RWPE1 (cell line): ENCODE data around the gene MEX3C.

Experiments
- CTCF ChIA-PET: fragments of 350-600 bp; sonication (Branson Sonifier 250); formaldehyde crosslinking; extraction: SDS; loops from one replicate; lab custom pipeline; 2021; lab: Yijun Ruan, JAX
- POLR2A ChIA-PET: fragments of 400-600 bp; formaldehyde crosslinking; extraction: SDS; loops from one replicate; lab custom pipeline; 2020; ENCODE audit warnings: antibody characterized with exemption; ENCODE audit not compliant: low non-redundant PET; lab: Yijun Ruan, JAX
- DNase-seq: peaks from one replicate; pipeline ENCODE4 v3.0.0; 2012; ENCODE audit warnings: low spot score
- H3K27ac ChIP-seq: fragments of 450-650 bp; 2 replicates; pipeline ENCODE4 v1.5.1; 2017
- TF ChIP-seq, protein P1 (sequence below): fragments of 450-650 bp; conservative IDR thresholded peaks from 2 replicates; pipeline ENCODE4 v1.5.1; 2017; ENCODE audit warnings: low read depth, mild to moderate bottlenecking

MEX3C gene

DNA sequence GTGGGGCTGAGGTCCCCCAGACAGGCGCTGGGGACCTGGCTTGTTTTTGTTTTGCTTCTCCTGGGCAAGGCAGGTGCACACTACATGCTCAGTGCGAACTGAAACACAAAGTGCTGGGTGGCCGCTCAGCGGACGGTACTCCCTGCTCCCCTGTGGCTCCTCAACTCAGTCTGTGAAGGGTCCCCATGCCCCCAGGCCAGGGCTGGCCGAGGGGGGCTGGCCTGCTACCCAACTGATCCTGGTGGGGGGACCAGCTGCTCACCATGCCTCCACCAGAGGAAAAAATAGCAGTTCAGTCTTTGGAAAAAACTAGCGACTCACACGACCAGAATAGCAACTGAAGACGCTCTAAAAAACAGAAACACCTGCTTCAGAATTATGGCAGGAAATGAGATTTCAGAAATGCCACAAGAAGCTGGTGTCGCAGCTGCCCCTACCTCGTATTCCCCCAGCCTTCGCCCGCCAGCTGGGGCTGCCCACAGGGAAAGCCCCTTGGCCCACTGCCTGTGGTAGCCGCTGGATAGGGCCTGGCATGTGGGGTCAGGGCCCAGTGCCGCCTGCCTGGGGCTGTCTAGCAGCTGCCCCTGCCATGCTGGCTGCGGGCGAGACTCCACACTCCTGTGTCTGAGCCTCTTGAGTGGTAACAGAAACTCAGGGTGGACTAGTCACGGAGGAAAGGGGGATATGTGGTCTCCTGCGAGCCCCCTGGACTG lies 43.7 kb downstream of the MEX3C start:
- no peak for DNase-seq
- POLR2A ChIA-PET: no interaction called here
- TF ChIP-seq, protein P1, sequence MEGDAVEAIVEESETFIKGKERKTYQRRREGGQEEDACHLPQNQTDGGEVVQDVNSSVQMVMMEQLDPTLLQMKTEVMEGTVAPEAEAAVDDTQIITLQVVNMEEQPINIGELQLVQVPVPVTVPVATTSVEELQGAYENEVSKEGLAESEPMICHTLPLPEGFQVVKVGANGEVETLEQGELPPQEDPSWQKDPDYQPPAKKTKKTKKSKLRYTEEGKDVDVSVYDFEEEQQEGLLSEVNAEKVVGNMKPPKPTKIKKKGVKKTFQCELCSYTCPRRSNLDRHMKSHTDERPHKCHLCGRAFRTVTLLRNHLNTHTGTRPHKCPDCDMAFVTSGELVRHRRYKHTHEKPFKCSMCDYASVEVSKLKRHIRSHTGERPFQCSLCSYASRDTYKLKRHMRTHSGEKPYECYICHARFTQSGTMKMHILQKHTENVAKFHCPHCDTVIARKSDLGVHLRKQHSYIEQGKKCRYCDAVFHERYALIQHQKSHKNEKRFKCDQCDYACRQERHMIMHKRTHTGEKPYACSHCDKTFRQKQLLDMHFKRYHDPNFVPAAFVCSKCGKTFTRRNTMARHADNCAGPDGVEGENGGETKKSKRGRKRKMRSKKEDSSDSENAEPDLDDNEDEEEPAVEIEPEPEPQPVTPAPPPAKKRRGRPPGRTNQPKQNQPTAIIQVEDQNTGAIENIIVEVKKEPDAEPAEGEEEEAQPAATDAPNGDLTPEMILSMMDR: no peak
- no peak overlapping the region for H3K27ac ChIP-seq
- CTCF ChIA-PET: no interaction called here

DNA sequence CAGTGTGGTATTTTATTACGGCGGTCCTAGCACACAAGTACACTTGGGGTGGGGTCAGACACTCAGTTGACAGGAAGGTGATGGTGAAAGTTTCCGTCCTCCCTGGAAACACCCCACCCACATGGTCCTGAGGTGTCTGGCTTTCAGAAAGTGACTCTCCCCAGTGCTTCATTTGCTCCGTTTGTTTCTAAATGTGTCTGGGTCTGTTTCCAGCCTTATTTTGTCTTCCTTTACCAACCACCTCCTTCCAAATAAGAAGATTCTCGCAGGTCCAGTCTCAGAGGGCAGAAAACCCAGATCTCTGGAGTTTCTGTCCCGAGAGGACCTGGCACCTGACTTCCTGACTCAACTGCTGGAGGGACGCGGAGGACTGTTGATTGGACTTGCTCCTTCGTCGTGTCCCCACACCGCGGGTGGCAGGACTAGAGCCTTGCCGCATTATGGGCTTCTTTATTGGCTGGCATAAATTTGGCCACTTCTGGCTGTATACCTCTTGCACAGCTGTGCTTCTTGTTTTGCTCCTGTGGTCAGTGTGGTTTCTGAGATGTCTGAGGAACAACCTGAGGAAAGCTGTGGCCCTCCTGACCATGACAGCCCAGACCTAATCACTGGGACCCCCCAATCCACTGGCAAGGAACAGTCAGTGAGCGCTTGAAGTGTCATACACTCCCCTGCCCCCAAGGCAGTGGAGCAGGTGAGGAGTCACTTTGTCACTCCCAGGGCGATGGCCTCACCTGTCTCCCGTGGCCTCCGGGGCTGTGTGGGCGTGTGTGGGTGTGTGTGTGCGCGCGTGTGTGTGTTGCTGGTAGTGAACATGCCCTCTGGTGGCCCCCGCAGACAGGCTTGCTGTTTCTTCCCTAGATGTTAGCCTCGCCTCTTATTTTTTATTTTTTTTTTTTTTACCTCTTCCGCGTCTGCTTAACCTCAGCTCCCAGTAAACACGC lies 45.6 kb downstream of the MEX3C start:
- POLR2A ChIA-PET: no interaction called here
- CTCF ChIA-PET: no interaction called here
- DNase-seq: no peak
- TF ChIP-seq, protein P1: no peak
- H3K27ac ChIP-seq: no peak overlapping the region

DNA sequence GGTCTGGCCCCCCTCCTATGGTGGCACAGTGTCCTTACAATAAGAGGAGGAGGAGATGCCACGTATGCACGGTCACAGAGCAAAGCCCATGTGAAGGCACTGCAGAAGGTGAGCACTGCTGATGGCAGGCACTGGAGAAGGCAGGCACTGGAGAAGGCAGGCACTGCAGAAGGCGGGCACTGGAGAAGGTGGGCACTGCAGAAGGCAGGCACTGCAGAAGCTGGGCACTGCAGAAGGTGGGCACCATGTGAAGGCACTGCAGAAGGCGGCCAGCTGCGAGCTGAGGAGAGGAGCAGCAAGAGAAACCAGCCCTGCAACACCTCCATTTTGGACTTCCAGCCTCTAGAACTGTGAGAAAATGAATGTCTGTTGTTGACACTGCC lies 46.3 kb downstream of the MEX3C start:
- ChIA-PET POLR2A (no interaction called here), CTCF (no interaction called here)
- DNase-seq: no peak
- TF ChIP-seq, protein P1: no peak
- no peak overlapping the region for H3K27ac ChIP-seq

DNA sequence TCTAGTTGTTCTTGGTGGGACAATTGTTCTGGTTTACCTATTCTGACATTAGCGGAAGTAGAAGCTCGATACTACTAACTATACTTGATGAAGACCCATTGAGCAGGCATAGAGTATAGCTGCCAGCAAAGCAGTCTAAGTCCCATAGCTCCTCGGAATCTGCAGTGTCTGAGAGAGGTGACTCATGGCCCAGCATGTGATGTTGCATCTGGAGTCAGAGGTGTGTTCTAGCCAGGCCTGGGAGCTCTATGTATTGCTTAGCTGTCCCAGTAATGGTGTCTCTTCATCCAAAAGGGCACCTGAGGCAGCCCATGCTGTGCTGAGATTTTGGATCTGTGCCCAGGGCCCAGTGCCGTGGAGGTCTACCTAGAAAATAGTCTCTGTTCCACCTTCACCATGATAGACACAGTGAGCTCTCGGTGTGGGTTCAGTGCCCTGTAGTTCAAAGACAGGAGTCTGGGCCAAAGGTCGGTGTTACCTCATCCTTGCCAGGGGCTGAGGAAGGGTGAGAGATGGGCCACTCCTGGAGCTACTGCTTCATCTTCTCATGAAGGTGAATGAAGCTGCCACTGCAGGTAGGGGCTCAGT lies 47.3 kb downstream of the MEX3C start:
- DNase-seq: no peak
- TF ChIP-seq, protein P1: no peak
- POLR2A ChIA-PET: no interaction called here
- no peak overlapping the region for H3K27ac ChIP-seq
- CTCF ChIA-PET: no interaction called here

DNA sequence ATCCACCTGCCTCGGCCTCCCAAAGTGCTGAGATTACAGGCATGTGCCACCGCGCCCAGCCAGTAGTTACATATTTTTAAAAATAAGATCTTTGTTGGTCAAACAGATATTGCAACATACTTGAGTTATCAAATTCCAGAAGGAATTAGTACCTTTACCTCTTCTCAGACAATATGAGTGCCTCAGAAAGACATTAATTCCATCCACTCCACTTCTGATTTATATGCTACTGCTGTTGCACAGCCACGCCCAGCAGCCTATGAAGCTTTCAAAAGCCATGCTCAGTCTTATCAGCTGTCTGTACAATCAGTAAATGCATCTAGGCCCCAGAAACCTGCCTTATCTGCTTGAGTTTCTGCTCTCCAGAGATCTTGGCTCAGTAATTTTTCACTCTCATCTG lies 47.8 kb downstream of the MEX3C start:
- POLR2A ChIA-PET: no interaction called here
- no peak for DNase-seq
- TF ChIP-seq, protein P1: no peak
- no peak overlapping the region for H3K27ac ChIP-seq
- CTCF ChIA-PET: no interaction called here

DNA sequence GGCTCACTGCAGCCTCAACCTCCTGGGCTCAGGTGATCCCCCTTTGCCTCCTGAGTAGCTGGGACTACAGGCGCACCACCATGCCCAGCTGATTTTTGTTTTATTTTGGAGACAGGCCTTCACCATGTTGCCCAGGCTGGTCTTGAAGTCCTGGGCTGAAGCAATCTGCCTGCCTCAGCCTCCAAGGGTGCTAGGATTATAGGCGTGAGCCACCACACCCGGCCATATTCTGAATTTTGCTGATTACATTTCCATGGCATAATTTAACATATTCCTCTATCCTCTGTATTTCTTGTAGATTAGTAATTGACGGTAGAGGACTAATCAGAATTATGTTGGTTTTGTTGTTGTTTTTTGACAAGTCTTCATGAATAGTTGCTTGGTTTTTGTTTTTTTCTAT lies 50.6 kb downstream of the MEX3C start:
- no peak overlapping the region for H3K27ac ChIP-seq
- ChIA-PET POLR2A (no interaction called here), CTCF (no interaction called here)
- TF ChIP-seq, protein P1: no peak
- no peak for DNase-seq
